ELF-1 (cell line): ENCODE measurements around the gene IL27RA.

Experiments
- DNase-seq: peaks from one replicate; pipeline ENCODE4 v3.0.0-alpha.2; 2016; ENCODE audit warnings: low read depth, low spot score

IL27RA gene

GRCh38 chr19:14058182-14059092, 26.9 kb downstream of the IL27RA start:
- DNase-seq = no peak

GRCh38 chr19:14059093-14059480, 27.5 kb downstream of the IL27RA start:
- DNase-seq = peak; percentile 26

GRCh38 chr19:14059652-14060155, 28.1 kb downstream of the IL27RA start:
- no peak for DNase-seq

GRCh38 chr19:14061081-14061749, 29.7 kb downstream of the IL27RA start:
- DNase-seq = no peak

- no peak for DNase-seq
Observed at GRCh38 chr19:14061751-14062557, 30.4 kb downstream of the IL27RA start, which contains the start of gene PALM3. TSS of gene PALM3 (minus strand) at chr19:14062076. CDS start at chr19:14061980, 96 bp downstream.

GRCh38 chr19:14062558-14062855, 30.9 kb downstream of the IL27RA start:
- DNase-seq = no peak

- no peak for DNase-seq
Observed at GRCh38 chr19:14063105-14063504, 31.5 kb downstream of the IL27RA start.

- DNase-seq = no peak
Observed at GRCh38 chr19:14066134-14066533, 34.6 kb downstream of the IL27RA start.

GRCh38 chr19:14070268-14071050, 38.9 kb downstream of the IL27RA start:
- no peak for DNase-seq

GRCh38 chr19:14072535-14073260, 41.1 kb downstream of the IL27RA start, which contains the start of gene MISP3:
TSS of gene MISP3 (plus strand) at chr19:14072786. CDS start at chr19:14073310, 524 bp downstream.
- DNase-seq = peak; percentile 42

- DNase-seq = peak; percentile 57
Observed at GRCh38 chr19:14073261-14073924, 41.8 kb downstream of the IL27RA start.

GRCh38 chr19:14073925-14074838, 42.6 kb downstream of the IL27RA start:
- no peak for DNase-seq

GRCh38 chr19:14078411-14078810, 46.8 kb downstream of the IL27RA start:
- no peak for DNase-seq

- peak; percentile 99 for DNase-seq
Observed at GRCh38 chr19:14080887-14081796, 49.6 kb downstream of the IL27RA start.

- DNase-seq = no peak
Observed at GRCh38 chr19:14081797-14082674, 50.5 kb downstream of the IL27RA start.

GRCh38 chr19:14082675-14082960, 51.1 kb downstream of the IL27RA start:
- no peak for DNase-seq
